ENCODE data around the gene ACTG1. TPM values are rescaled to one million over a fixed set of nuclear protein-coding genes. Genes with fewer than 3 reads are reported as not detected.

The ACTG1 gene
- total RNA-seq, 1 donor from 2014 or later = 6,103 TPM

- no peak for DNase-seq (ENCODE audit: low read depth in 2 of 2)
Measured at GRCh38 chr17:81518113-81518784, 5.7 kb upstream of the ACTG1 start.

- DNase-seq (ENCODE audit: low read depth in 2 of 2) = no peak
Measured at GRCh38 chr17:81517339-81518112, 4.9 kb upstream of the ACTG1 start.

GRCh38 chr17:81517009-81517338 lies 4.4 kb upstream of the ACTG1 start:
- no peak for DNase-seq (ENCODE audit: low read depth in 2 of 2)

- no peak for DNase-seq (ENCODE audit: low read depth in 2 of 2)
Measured at GRCh38 chr17:81516439-81516838, 3.8 kb upstream of the ACTG1 start.

GRCh38 chr17:81515530-81516041 lies 3.0 kb upstream of the ACTG1 start:
- no peak for DNase-seq (ENCODE audit: low read depth in 2 of 2)

- peak in 1 of 2 donors; percentile 81 for DNase-seq (ENCODE audit: low read depth in 2 of 2)
Measured at GRCh38 chr17:81514739-81515529, 2.3 kb upstream of the ACTG1 start.

- no peak for DNase-seq (ENCODE audit: low read depth in 2 of 2)
Measured at GRCh38 chr17:81514489-81514738, 1.8 kb upstream of the ACTG1 start.

GRCh38 chr17:81513753-81514488 lies 1.3 kb upstream of the ACTG1 start:
- peak in 1 of 2 donors; percentile 80 for DNase-seq (ENCODE audit: low read depth in 2 of 2)

GRCh38 chr17:81513372-81513752 lies 763 bp upstream of the ACTG1 start:
- peak in 1 of 2 donors; percentile 71 for DNase-seq (ENCODE audit: low read depth in 2 of 2)

- DNase-seq (ENCODE audit: low read depth in 2 of 2) = no peak
Measured at GRCh38 chr17:81511804-81512561, 616 bp downstream of the ACTG1 start.

- no peak for DNase-seq (ENCODE audit: low read depth in 2 of 2)
Measured at GRCh38 chr17:81511554-81511803, 1.1 kb downstream of the ACTG1 start.

GRCh38 chr17:81510785-81511553 lies 1.6 kb downstream of the ACTG1 start:
- DNase-seq (ENCODE audit: low read depth in 2 of 2) = no peak

- DNase-seq (ENCODE audit: low read depth in 2 of 2) = no peak
Measured at GRCh38 chr17:81509972-81510784, 2.4 kb downstream of the ACTG1 start.

GRCh38 chr17:81509207-81509971 lies 3.2 kb downstream of the ACTG1 start:
- DNase-seq (ENCODE audit: low read depth in 2 of 2) = no peak

GRCh38 chr17:81508639-81509206 lies 3.9 kb downstream of the ACTG1 start:
- peak in 1 of 2 donors; percentile 57 for DNase-seq (ENCODE audit: low read depth in 2 of 2)

- no peak for DNase-seq (ENCODE audit: low read depth in 2 of 2)
Measured at GRCh38 chr17:81503619-81504018, 9.0 kb downstream of the ACTG1 start.

GRCh38 chr17:81502471-81503017 lies 10.1 kb downstream of the ACTG1 start:
- DNase-seq (ENCODE audit: low read depth in 2 of 2) = no peak

- DNase-seq (ENCODE audit: low read depth in 2 of 2) = no peak
Measured at GRCh38 chr17:81500047-81500446, 12.6 kb downstream of the ACTG1 start.
